Epithelial cell of prostate (primary cell): Measurements from ENCODE around the gene RAPSN.

Experiments used
- DNase-seq: peaks from one replicate; pipeline ENCODE4 v3.0.0-alpha.2; 2011; ENCODE audit warnings: low read depth, low spot score
- H3K27ac ChIP-seq: fragments of 450-650 bp; 2 replicates; pipeline ENCODE4 v1.5.1; 2017; ENCODE audit warnings: mild to moderate bottlenecking

The RAPSN gene

DNA sequence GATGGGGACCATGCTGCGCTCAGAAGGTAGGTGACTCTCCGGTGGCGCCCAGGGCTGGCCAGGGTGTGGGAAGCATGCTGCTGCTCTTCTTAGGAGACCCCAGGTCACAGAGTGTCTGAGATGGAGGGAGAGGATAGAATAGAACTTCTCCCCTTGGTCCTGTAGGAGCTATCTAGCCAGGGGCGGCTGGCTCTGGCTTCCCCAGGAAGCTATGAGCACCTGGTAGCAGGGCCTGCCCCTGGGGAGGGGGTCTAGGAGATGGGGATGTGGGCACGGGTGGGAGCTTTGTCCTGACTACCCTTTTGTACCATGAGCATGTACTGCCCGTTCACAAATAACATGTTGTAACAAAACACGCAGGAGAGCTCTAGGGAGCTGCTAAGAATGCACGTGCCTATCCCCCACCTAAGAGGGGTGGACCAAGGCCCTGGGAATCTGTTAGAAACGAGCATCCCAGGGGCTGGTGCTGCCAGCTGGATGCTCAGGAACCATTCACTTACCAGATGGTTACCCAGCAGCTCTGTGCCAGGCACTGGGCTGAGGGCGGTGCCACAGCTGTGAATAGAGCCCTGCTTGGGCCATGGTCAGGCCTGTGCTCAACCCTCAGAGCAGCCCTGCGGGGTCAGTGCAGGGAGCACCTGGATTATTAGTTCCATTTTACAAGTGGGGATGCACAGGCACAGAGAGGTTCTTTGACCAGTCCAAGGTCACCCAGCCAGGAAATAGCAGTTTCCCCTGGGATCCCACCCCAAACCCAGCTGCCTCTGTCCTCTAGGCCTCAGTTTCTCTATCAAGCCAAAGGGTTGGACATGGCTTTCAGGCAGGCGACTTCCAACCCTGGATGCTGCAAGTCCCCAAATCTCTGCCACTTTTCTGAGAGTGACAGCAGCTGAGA, 38.3 kb downstream of the RAPSN start:
- H3K27ac ChIP-seq: no peak overlapping the region

GRCh38 chr11:47409440-47410369, 39.2 kb downstream of the RAPSN start:
- H3K27ac ChIP-seq: peak overlapping the region; percentile 97
- DNase-seq: peak; percentile 14

More for the DNA sequence above, 38.3 kb downstream of the RAPSN start:
- DNase-seq: no peak

GRCh38 chr11:47408598-47409439, 40.1 kb downstream of the RAPSN start:
- DNase-seq: peak; percentile 55
- H3K27ac ChIP-seq: peak overlapping the region; percentile 97

- peak; percentile 81 for DNase-seq
- H3K27ac ChIP-seq: peak within 1 kb of the TSS; percentile 97
Observed at GRCh38 chr11:47407746-47408590, 41.0 kb downstream of the RAPSN start, which contains the start of gene SLC39A13. SLC39A13 (plus strand) TSS chr11:47408590; CDS start chr11:47410095, 1,505 bp downstream.

DNA sequence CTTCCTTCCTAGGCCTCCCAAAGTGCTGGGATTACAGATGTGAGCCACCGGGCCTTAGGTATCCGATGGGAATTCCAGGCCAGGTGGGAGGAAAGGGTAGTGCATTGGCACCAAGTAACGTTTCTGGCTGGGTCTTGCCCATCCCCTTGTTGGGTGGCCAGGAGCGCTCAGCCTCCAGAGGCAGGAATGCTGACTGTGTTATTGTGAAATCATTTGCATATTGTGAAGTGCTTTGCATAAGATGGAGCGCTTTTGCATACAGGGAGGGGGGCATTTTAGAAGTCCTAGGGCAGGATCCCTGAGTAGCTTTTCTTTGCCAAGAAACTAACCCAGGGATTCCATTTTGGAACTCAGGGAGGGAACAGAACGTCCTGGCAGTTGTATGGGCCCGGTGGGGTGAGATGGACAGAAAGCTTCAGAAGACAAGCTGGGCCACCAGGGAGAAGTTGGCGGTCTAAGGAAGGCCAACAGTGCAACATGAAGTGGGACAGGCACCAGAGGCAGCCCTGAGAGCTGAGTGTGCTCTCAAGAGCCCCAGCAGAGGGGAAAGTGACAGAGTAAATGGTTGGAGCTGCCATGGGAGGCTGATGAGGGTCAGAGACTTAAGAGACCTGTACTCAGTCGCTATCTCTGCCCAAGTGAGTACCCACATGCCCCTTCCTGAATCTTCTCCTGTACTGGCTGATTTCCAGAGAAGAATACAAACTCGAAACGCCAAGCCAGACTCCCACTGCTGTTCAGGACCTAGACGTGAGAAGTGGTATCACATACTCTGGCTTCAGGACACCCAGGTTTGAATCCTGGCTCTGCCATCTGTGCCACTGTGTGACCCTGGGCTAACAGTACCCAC, 41.8 kb downstream of the RAPSN start:
- H3K27ac ChIP-seq: peak overlapping the region; percentile 97
- DNase-seq: no peak

- no peak for DNase-seq
- H3K27ac ChIP-seq: no peak overlapping the region
Observed at GRCh38 chr11:47403571-47403970, 45.4 kb downstream of the RAPSN start.

DNA sequence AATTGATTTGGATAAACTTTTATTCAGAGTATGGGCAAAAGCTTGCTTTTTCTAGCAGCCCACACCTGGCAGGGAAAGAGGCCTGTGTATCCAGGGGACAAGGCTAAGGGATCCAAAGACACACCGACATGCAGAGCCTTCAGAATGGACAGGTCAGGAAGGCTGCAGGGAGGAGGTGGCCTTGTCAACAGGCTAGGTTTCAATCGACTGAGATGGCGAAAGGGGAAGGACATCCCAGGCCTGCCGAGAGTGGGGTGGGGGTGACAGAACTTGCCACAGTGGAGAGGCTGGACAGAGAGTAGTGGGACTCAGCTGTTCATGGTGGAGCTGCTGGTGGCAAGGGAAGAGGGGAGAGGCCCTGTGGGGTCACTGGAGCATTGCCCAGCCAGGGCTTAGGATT, 45.8 kb downstream of the RAPSN start:
- H3K27ac ChIP-seq: no peak overlapping the region
- no peak for DNase-seq

- no peak for DNase-seq
- H3K27ac ChIP-seq: no peak overlapping the region
Observed at GRCh38 chr11:47400768-47401279, 48.1 kb downstream of the RAPSN start.

DNA sequence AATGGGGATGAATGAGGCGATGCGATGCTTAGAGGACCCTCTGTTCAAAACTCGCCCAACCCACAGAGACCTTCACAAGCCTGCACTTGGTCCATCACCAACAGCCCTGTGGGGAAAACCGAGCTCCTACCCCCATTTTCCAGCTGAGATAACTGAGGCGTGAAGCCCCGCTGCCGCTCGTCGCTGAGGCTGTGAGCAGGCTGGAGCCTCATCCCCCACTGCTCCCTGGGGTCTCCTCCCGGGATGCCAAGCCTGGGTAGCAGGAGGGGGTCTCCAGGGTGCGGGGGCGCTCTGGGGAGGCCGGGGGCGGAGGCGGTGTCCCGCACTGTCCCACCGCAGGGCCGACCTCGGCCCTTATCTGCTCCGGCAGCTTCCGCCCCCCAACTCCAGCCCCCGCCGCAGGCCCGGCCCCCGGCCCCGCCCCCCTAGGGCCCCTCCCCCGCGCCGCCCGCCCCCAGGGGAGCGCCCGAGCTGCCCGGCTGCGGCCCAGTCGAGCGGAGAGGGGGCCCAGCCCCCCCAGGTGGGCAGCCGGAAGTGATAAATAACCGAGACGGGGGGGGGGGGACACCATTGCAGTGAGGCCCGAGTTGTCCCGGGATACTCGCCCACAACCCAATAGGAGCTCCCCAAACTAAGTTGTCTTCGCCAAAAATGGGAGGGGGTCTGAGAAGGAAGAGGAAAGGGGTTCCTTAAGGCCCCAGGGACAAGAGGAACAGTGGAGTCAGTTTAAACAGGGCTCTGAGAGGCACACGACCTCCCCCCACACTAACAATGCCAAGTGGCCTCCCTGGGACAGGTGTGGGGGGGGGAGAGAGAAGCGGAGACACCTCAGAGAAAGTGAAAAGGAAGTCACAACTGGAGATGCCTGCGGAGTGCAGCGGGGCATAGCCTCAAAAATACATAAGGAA, 48.8 kb downstream of the RAPSN start:
- no peak for DNase-seq
- no peak overlapping the region for H3K27ac ChIP-seq

- no peak overlapping the region for H3K27ac ChIP-seq
- no peak for DNase-seq
Observed at GRCh38 chr11:47398551-47398950, 50.4 kb downstream of the RAPSN start.

DNA sequence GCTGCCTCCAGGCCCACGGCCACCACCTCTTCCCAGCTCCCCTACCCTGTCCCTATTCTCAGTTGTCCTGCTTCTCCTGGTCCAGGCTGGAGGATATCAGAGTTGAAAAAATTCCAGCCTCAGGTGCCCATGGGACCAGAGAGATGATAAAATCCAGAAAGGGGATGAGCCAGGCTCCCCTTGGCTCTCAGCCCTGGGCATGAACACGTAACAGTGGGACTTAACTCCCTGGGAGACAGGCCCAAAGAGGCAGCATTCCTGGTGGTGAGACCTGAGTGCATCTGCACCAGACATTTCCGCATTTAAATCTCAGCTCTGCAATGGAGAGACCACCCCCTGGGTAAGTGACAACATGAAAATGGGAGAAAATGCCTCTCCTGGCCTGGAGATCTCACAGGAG, 50.9 kb downstream of the RAPSN start:
- H3K27ac ChIP-seq: no peak overlapping the region
- DNase-seq: no peak

DNA sequence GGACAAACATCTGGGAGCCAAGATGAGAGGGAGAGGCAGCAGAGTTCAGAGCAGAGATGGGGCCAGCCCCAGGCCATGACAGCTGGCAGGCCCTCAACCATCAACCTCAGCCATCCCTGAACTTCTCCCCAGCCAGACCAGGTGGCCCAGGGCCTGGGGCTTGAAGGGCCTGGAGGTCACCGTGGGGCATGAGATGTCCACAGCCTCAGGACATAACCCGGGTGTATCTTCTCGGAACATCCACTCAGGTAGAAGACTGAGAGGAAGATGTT, 53.0 kb downstream of the RAPSN start:
- DNase-seq: no peak
- no peak overlapping the region for H3K27ac ChIP-seq

GRCh38 chr11:47395223-47396048, 53.5 kb downstream of the RAPSN start:
- H3K27ac ChIP-seq: no peak overlapping the region
- no peak for DNase-seq

DNA sequence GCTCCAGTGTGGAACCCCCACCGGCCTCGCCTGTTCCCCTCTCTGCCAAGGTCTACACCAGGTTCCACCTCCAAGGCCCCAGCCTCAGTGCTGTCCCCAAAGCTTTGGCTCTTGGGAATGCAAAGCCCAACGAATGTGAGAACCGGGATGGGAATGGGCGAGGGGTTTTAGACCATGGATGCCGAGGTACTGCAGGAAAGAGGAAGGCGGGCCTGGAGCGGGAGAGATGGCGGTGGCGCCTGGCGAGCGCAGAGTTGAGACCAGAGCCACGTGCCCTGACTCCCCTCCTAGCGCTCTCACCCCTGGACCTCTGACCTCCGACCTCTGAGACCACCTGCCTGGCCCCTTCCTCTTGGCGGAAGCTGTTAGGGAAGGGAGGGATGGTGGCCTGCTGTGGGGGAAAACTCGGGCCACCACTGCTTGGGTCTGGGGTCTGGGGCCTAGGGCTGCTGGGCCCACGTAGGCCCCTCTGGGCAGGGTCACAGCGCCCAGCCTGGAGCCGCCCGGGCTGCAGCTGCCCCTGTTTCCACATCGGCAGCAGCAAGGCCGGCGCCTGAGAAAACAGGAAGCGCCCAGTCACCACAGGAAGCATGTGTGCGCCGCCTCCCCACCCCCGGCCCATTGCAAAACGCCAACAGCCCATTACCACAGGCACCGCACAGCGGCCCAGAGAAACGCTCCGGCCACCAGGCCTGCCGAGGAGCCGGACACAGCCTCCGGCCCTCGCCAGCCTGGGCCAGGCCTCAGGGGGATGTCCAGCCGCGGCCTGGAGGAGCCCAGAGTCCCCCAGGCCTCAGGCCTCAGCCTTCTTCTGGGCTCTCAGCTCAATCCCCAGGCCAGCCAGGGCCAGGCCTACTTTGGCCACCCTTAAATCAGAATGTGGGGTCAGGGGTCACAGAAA, 54.4 kb downstream of the RAPSN start:
- no peak for DNase-seq
- no peak overlapping the region for H3K27ac ChIP-seq

- no peak overlapping the region for H3K27ac ChIP-seq
- no peak for DNase-seq
Observed at GRCh38 chr11:47394050-47394321, 55.0 kb downstream of the RAPSN start.
